ENCODE measurements around the gene FAM107A.

The FAM107A gene

GRCh38 chr3:58577269-58577821, at the start of gene FAM107A:
FAM107A (minus strand) TSS chr3:58577391; CDS start chr3:58569860, 7,531 bp downstream.
- Histone ChIP-seq H3K27me3 (ENCODE audit: control insufficient read depth, insufficient read depth, low read length) (no peaks in the 10 kb centered on the region), H3K9ac (ENCODE audit: low read length) (no peak within 1 kb of the TSS), H3K4me3 (ENCODE audit: low read length) (peak within 1 kb of the TSS; percentile 23), H3K27ac (ENCODE audit: low read depth, low read length) (peak within 1 kb of the TSS; percentile 8), H3K36me3 (ENCODE audit: control insufficient read depth, insufficient read depth, low read length) (no peaks in the 10 kb centered on the region), H3K4me1 (ENCODE audit: control insufficient read depth, insufficient read depth, low read length) (peaks cover 3% of the 10 kb centered on the region)

GRCh38 chr3:58625196-58625824, 48.1 kb upstream of the FAM107A start:
- Histone ChIP-seq H3K36me3 (ENCODE audit: control insufficient read depth, insufficient read depth, low read length) (no peaks in the 10 kb centered on the region), H3K27me3 (ENCODE audit: control insufficient read depth, insufficient read depth, low read length) (no peaks in the 10 kb centered on the region), H3K27ac (ENCODE audit: low read depth, low read length) (no peak overlapping the region), H3K4me1 (ENCODE audit: control insufficient read depth, insufficient read depth, low read length) (peaks cover 2% of the 10 kb centered on the region), H3K9ac (ENCODE audit: low read length) (no peak overlapping the region), H3K4me3 (ENCODE audit: low read length) (no peak overlapping the region)

- Histone ChIP-seq H3K36me3 (ENCODE audit: control insufficient read depth, insufficient read depth, low read length) (no peaks in the 10 kb centered on the region), H3K4me3 (ENCODE audit: low read length) (no peak overlapping the region), H3K27me3 (ENCODE audit: control insufficient read depth, insufficient read depth, low read length) (no peaks in the 10 kb centered on the region), H3K27ac (ENCODE audit: low read depth, low read length) (no peak overlapping the region), H3K4me1 (ENCODE audit: control insufficient read depth, insufficient read depth, low read length) (peaks cover 2% of the 10 kb centered on the region), H3K9ac (ENCODE audit: low read length) (no peak overlapping the region)
Measured at GRCh38 chr3:58624550-58624949, 47.4 kb upstream of the FAM107A start.

- H3K9ac ChIP-seq (ENCODE audit: low read length): no peak overlapping the region
Measured at GRCh38 chr3:58623961-58624360, 46.8 kb upstream of the FAM107A start.

GRCh38 chr3:58623478-58623877, 46.3 kb upstream of the FAM107A start:
- no peak overlapping the region for H3K27ac ChIP-seq (ENCODE audit: low read depth, low read length)

More at GRCh38 chr3:58623961-58624360, 46.8 kb upstream of the FAM107A start:
- Histone ChIP-seq H3K36me3 (ENCODE audit: control insufficient read depth, insufficient read depth, low read length) (no peaks in the 10 kb centered on the region), H3K27ac (ENCODE audit: low read depth, low read length) (no peak overlapping the region), H3K4me1 (ENCODE audit: control insufficient read depth, insufficient read depth, low read length) (peaks cover 2% of the 10 kb centered on the region), H3K27me3 (ENCODE audit: control insufficient read depth, insufficient read depth, low read length) (no peaks in the 10 kb centered on the region), H3K4me3 (ENCODE audit: low read length) (no peak overlapping the region)

GRCh38 chr3:58622892-58623291, 45.7 kb upstream of the FAM107A start:
- Histone ChIP-seq H3K4me3 (ENCODE audit: low read length) (no peak overlapping the region), H3K27me3 (ENCODE audit: control insufficient read depth, insufficient read depth, low read length) (no peaks in the 10 kb centered on the region), H3K4me1 (ENCODE audit: control insufficient read depth, insufficient read depth, low read length) (peaks cover 2% of the 10 kb centered on the region), H3K36me3 (ENCODE audit: control insufficient read depth, insufficient read depth, low read length) (no peaks in the 10 kb centered on the region), H3K27ac (ENCODE audit: low read depth, low read length) (no peak overlapping the region), H3K9ac (ENCODE audit: low read length) (no peak overlapping the region)

More at GRCh38 chr3:58623478-58623877, 46.3 kb upstream of the FAM107A start:
- peaks cover 2% of the 10 kb centered on the region for H3K4me1 ChIP-seq (ENCODE audit: control insufficient read depth, insufficient read depth, low read length)
- H3K9ac ChIP-seq (ENCODE audit: low read length): no peak overlapping the region
- H3K27me3 ChIP-seq (ENCODE audit: control insufficient read depth, insufficient read depth, low read length): no peaks in the 10 kb centered on the region
- H3K36me3 ChIP-seq (ENCODE audit: control insufficient read depth, insufficient read depth, low read length): no peaks in the 10 kb centered on the region
- no peak overlapping the region for H3K4me3 ChIP-seq (ENCODE audit: low read length)

- Histone ChIP-seq H3K27me3 (ENCODE audit: control insufficient read depth, insufficient read depth, low read length) (no peaks in the 10 kb centered on the region), H3K4me3 (ENCODE audit: low read length) (no peak overlapping the region), H3K9ac (ENCODE audit: low read length) (no peak overlapping the region), H3K4me1 (ENCODE audit: control insufficient read depth, insufficient read depth, low read length) (peaks cover under 1% of the 10 kb centered on the region), H3K27ac (ENCODE audit: low read depth, low read length) (no peak overlapping the region), H3K36me3 (ENCODE audit: control insufficient read depth, insufficient read depth, low read length) (no peaks in the 10 kb centered on the region)
Measured at GRCh38 chr3:58622436-58622835, 45.2 kb upstream of the FAM107A start.

GRCh38 chr3:58621086-58621830, 44.1 kb upstream of the FAM107A start:
- Histone ChIP-seq H3K27me3 (ENCODE audit: control insufficient read depth, insufficient read depth, low read length) (no peaks in the 10 kb centered on the region), H3K4me1 (ENCODE audit: control insufficient read depth, insufficient read depth, low read length) (no peaks in the 10 kb centered on the region), H3K4me3 (ENCODE audit: low read length) (no peak overlapping the region), H3K27ac (ENCODE audit: low read depth, low read length) (no peak overlapping the region), H3K36me3 (ENCODE audit: control insufficient read depth, insufficient read depth, low read length) (no peaks in the 10 kb centered on the region), H3K9ac (ENCODE audit: low read length) (no peak overlapping the region)

GRCh38 chr3:58620421-58620820, 43.2 kb upstream of the FAM107A start:
- H3K9ac ChIP-seq (ENCODE audit: low read length): no peak overlapping the region
- no peak overlapping the region for H3K27ac ChIP-seq (ENCODE audit: low read depth, low read length)
- H3K27me3 ChIP-seq (ENCODE audit: control insufficient read depth, insufficient read depth, low read length): no peaks in the 10 kb centered on the region
- H3K4me1 ChIP-seq (ENCODE audit: control insufficient read depth, insufficient read depth, low read length): no peaks in the 10 kb centered on the region
- no peaks in the 10 kb centered on the region for H3K36me3 ChIP-seq (ENCODE audit: control insufficient read depth, insufficient read depth, low read length)
- no peak overlapping the region for H3K4me3 ChIP-seq (ENCODE audit: low read length)

GRCh38 chr3:58617338-58617761, 40.2 kb upstream of the FAM107A start:
- Histone ChIP-seq H3K36me3 (ENCODE audit: control insufficient read depth, insufficient read depth, low read length) (no peaks in the 10 kb centered on the region), H3K27me3 (ENCODE audit: control insufficient read depth, insufficient read depth, low read length) (no peaks in the 10 kb centered on the region), H3K27ac (ENCODE audit: low read depth, low read length) (no peak overlapping the region), H3K9ac (ENCODE audit: low read length) (no peak overlapping the region), H3K4me1 (ENCODE audit: control insufficient read depth, insufficient read depth, low read length) (no peaks in the 10 kb centered on the region), H3K4me3 (ENCODE audit: low read length) (no peak overlapping the region)

- Histone ChIP-seq H3K4me3 (ENCODE audit: low read length) (no peak overlapping the region), H3K27me3 (ENCODE audit: control insufficient read depth, insufficient read depth, low read length) (no peaks in the 10 kb centered on the region), H3K27ac (ENCODE audit: low read depth, low read length) (no peak overlapping the region), H3K9ac (ENCODE audit: low read length) (no peak overlapping the region), H3K4me1 (ENCODE audit: control insufficient read depth, insufficient read depth, low read length) (no peaks in the 10 kb centered on the region), H3K36me3 (ENCODE audit: control insufficient read depth, insufficient read depth, low read length) (no peaks in the 10 kb centered on the region)
Measured at GRCh38 chr3:58613236-58614132, 36.3 kb upstream of the FAM107A start.

GRCh38 chr3:58612830-58613229, 35.6 kb upstream of the FAM107A start:
- Histone ChIP-seq H3K36me3 (ENCODE audit: control insufficient read depth, insufficient read depth, low read length) (no peaks in the 10 kb centered on the region), H3K27me3 (ENCODE audit: control insufficient read depth, insufficient read depth, low read length) (no peaks in the 10 kb centered on the region), H3K4me1 (ENCODE audit: control insufficient read depth, insufficient read depth, low read length) (no peaks in the 10 kb centered on the region), H3K9ac (ENCODE audit: low read length) (no peak overlapping the region), H3K4me3 (ENCODE audit: low read length) (no peak overlapping the region), H3K27ac (ENCODE audit: low read depth, low read length) (no peak overlapping the region)

Measured in rectal smooth muscle tissue (tissue), 1 donor.